NB4 (cell line): ENCODE results near the gene CDK14.

ENCODE experiments used
- DNase-seq: peaks from one replicate; pipeline ENCODE4 v3.0.0; 2010; ENCODE audit warnings: low read depth
- H3K4me3 ChIP-seq: one replicate; pipeline ENCODE4 v1.5.1; 2011; ENCODE audit warnings: mild to moderate bottlenecking, low read depth, low read length, moderate library complexity
- MYC ChIP-seq: IDR thresholded peaks from 2 replicates; pipeline ENCODE4 v1.6.1; 2011; ENCODE audit warnings: low read depth, low read length
- POLR2A ChIP-seq: IDR thresholded peaks from 2 replicates; pipeline ENCODE4 v1.6.1; 2011; ENCODE audit warnings: mild to moderate bottlenecking; ENCODE audit not compliant: insufficient read length; ENCODE audit errors: extremely low read depth
- TF ChIP-seq, protein P1 (sequence below): IDR thresholded peaks from 2 replicates; pipeline ENCODE4 v1.6.1; 2011; ENCODE audit warnings: low read depth, low read length
- TF ChIP-seq, protein P2 (sequence below): IDR thresholded peaks from one replicate; pipeline ENCODE4 v1.5.1; 2012; ENCODE audit warnings: low read depth, low read length

Gene CDK14

DNA sequence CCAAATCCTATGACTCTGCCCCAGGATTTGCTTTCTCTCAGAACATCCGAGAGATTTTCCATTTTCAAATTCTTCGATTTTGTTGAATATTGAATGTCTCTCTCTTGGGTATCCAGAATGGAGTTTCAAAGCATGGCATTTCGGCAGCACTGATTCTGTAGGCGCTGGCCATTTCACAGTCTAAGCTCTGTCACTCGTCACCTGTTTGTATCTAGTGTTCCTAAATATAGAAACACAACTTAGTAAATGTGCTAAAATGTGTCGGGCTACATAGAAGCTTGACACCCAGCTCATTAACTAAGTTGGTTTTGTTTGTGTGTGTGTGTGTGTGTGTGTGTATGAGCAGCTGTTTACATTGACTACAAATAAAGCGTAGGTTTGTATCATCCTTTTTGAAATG, 494.6 kb downstream of the CDK14 start:
- DNase-seq: no peak
- no peak overlapping the region for H3K4me3 ChIP-seq
- no peak for TF ChIP-seq POLR2A
- TF ChIP-seq, protein P1, sequence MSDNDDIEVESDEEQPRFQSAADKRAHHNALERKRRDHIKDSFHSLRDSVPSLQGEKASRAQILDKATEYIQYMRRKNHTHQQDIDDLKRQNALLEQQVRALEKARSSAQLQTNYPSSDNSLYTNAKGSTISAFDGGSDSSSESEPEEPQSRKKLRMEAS: no peak
- TF ChIP-seq, protein P2, sequence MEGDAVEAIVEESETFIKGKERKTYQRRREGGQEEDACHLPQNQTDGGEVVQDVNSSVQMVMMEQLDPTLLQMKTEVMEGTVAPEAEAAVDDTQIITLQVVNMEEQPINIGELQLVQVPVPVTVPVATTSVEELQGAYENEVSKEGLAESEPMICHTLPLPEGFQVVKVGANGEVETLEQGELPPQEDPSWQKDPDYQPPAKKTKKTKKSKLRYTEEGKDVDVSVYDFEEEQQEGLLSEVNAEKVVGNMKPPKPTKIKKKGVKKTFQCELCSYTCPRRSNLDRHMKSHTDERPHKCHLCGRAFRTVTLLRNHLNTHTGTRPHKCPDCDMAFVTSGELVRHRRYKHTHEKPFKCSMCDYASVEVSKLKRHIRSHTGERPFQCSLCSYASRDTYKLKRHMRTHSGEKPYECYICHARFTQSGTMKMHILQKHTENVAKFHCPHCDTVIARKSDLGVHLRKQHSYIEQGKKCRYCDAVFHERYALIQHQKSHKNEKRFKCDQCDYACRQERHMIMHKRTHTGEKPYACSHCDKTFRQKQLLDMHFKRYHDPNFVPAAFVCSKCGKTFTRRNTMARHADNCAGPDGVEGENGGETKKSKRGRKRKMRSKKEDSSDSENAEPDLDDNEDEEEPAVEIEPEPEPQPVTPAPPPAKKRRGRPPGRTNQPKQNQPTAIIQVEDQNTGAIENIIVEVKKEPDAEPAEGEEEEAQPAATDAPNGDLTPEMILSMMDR: no peak
- no peak for TF ChIP-seq MYC

DNA sequence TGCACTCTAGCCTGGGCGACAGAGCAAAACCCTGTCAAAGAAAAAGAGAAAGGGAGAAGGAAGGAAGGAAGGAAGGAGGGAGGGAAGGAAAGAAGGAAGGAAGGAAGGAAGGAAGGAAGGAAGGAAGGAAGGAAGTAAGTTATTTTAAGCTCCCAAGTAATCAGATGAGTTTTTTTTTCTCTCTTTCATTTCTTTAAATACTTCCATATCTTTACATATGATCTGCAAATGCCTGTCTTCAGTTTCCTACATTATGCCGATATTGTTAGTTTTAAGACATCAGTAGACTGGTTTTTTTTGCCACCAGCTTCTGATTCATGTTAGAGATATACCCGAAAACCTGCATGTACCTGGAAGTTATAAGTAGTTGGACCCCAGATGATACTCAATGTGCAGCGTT, 495.5 kb downstream of the CDK14 start:
- TF ChIP-seq, protein P1: no peak
- TF ChIP-seq MYC (no peak), POLR2A (no peak)
- TF ChIP-seq, protein P2: no peak
- DNase-seq: no peak
- H3K4me3 ChIP-seq: no peak overlapping the region

DNA sequence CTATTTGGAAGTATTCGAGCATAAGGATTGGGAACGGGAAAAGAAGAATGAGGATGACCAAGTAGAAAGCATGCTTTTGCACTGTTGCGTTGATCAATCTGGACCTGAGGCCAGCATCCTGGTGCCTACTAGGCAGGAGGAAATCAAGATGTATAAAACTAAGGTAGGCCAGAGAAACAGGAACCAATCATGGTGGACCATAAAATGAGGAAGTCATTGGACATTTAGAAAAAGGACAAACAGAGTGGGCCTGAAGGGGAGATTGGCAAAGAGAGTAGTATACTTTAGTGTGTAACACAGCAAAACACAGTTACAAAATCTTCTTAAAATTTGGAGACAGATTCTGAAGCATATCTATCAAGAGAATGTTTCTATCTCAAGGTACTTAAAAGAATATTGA, 497.1 kb downstream of the CDK14 start:
- TF ChIP-seq MYC: no peak
- TF ChIP-seq, protein P1: no peak
- TF ChIP-seq, protein P2: no peak
- TF ChIP-seq POLR2A: no peak
- no peak for DNase-seq
- H3K4me3 ChIP-seq: no peak overlapping the region

DNA sequence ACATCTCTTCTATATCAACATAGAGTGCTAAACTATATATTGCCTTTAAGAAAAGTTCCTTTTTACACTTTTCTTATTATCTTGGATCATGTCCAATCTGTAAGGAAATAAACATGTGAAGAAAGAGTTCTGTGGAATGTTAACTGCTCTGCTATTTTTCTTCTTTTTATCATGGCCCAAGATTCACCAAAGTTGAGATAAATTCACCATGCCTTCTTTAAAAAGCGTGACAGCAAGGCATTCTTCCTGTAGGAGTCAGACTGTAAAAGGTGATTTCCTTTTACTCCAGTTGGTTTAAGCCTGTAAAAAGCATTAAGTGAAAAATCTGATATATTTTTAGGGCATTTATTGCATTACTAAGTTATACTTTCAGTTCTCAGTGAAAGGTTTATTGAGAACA, 502.4 kb downstream of the CDK14 start:
- H3K4me3 ChIP-seq: no peak overlapping the region
- no peak for DNase-seq
- TF ChIP-seq, protein P2: no peak
- TF ChIP-seq, protein P1: no peak
- TF ChIP-seq MYC: no peak
- no peak for TF ChIP-seq POLR2A

DNA sequence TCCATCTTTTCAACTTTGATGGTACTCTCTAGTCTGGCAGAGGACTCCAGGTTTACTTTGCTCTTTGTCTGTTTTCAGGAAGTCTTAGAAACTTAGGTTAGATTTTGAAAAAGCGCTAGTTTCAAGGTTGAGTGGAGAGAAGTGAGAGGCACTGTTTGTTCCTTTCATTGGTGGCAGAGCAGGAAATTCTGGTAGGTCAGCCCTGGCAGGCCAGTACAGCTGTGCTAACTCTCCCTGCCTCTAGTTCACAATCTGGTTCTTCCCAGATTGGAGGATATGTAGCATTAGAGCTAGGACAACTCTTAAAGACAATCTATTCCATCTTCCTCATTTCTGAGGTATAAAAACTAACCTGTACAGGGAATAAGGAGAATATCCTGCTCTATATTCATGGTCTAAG, 507.2 kb downstream of the CDK14 start:
- no peak for DNase-seq
- TF ChIP-seq, protein P1: no peak
- TF ChIP-seq MYC: no peak
- no peak overlapping the region for H3K4me3 ChIP-seq

DNA sequence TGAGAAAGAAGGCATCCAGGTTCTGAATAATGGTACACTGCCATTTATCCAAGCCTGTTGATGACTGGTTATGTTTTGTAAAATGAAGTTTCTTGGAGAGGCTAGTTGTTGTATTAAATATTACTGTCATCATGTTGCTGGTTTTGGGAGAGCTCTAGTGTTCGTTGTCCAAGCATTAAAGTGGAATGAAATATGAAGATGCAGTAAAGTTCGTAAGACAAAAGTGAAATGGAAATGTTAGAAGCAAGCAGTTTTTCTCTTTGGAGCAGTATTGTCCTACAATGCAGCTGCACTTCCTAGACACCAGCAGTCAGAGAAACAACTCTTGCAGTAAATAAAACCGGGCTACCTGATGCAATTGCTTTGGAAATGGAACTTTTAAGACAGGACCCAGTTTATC, 511.3 kb downstream of the CDK14 start:
- no peak for DNase-seq
- TF ChIP-seq, protein P1: no peak
- TF ChIP-seq MYC (no peak), POLR2A (no peak)
- TF ChIP-seq, protein P2: no peak
- H3K4me3 ChIP-seq: no peak overlapping the region
